CD14-positive monocyte (primary cell): ENCODE measurements around the gene UGDH. TPM values are rescaled to one million over a fixed set of nuclear protein-coding genes. Genes with fewer than 3 reads are reported as not detected.

Experiments used
- DNase-seq, 3 donors: peaks; one replicate each; pipeline ENCODE4 v3.0.0-alpha.2; 2011 to 2022
- H2AFZ ChIP-seq: 2 replicates; pipeline ENCODE4 v1.6.0; 2012; ENCODE audit warnings: mild to moderate bottlenecking, low read depth, low read length, inconsistent platforms; ENCODE audit not compliant: insufficient read depth, poor library complexity, severe bottlenecking
- H3K27ac ChIP-seq, 2 donors: 1 replicate in 1 of 2; 2 replicates in 1 of 2; pipeline ENCODE4 v1.5.1; 2012 to 2013; ENCODE audit warnings: low read length in 2 of 2, control low read depth in 1 of 2, inconsistent platforms in 1 of 2, low read depth in 1 of 2, mild to moderate bottlenecking in 1 of 2
- H3K27me3 ChIP-seq, 2 donors: one replicate each; pipeline versions ENCODE4 v1.6.0 to v1.6.1; 2011 to 2013; ENCODE audit warnings: low read length in 2 of 2; ENCODE audit not compliant: control insufficient read depth in 2 of 2, insufficient read depth in 2 of 2
- H3K36me3 ChIP-seq, 2 donors: replicated peaks in 1 of 2; 1 replicate in 1 of 2; 2 replicates in 1 of 2; pipeline versions ENCODE4 v1.5.1 to v1.6.1; 2012 to 2013; ENCODE audit warnings: low read length in 2 of 2, control low read depth in 1 of 2, inconsistent platforms in 1 of 2, mild to moderate bottlenecking in 1 of 2; ENCODE audit not compliant: insufficient read depth in 2 of 2, control insufficient read depth in 1 of 2
- H3K4me1 ChIP-seq, 2 donors: 1 replicate in 1 of 2; 2 replicates in 1 of 2; pipeline versions ENCODE4 v1.5.1 to v1.6.1; 2012 to 2013; ENCODE audit warnings: low read length in 2 of 2, control low read depth in 1 of 2, inconsistent platforms in 1 of 2, mild to moderate bottlenecking in 1 of 2, moderate library complexity in 1 of 2; ENCODE audit not compliant: insufficient read depth in 2 of 2, control insufficient read depth in 1 of 2
- H3K4me2 ChIP-seq: replicated peaks from 2 replicates; pipeline ENCODE3; 2012; ENCODE audit warnings: low read length, moderate library complexity, mild to moderate bottlenecking; ENCODE audit not compliant: poor library complexity, severe bottlenecking; ENCODE audit errors: extremely low read depth
- H3K4me3 ChIP-seq, 3 experiments: fragments of 200-600 bp in 1 of 3; sonication (generic) in 1 of 3; replicated peaks in 1 of 3; 1 replicate in 2 of 3; 2 replicates in 1 of 3; pipeline ENCODE4 v1.5.1; 2011 to 2013; ENCODE audit warnings: low read length in 3 of 3, mild to moderate bottlenecking in 3 of 3, control low read depth in 2 of 3, low read depth in 2 of 3, inconsistent platforms in 1 of 3, moderate library complexity in 1 of 3
- H3K79me2 ChIP-seq: 2 replicates; pipeline ENCODE4 v1.6.0; 2012; ENCODE audit warnings: mild to moderate bottlenecking, control low read depth, inconsistent platforms, low read length, moderate library complexity; ENCODE audit not compliant: insufficient read depth
- H3K9ac ChIP-seq: 2 replicates; pipeline ENCODE4 v1.6.0; 2017; ENCODE audit warnings: low read length, mild to moderate bottlenecking; ENCODE audit not compliant: insufficient read depth, poor library complexity, severe bottlenecking
- H3K9me3 ChIP-seq, 2 donors: replicated peaks in 1 of 2; 1 replicate in 1 of 2; 2 replicates in 1 of 2; pipeline versions ENCODE4 v1.5.1 to v1.6.1; 2012 to 2013; ENCODE audit warnings: low read length in 2 of 2, control low read depth in 1 of 2; ENCODE audit not compliant: control insufficient read depth in 1 of 2, insufficient read depth in 1 of 2
- H4K20me1 ChIP-seq: 2 replicates; pipeline ENCODE4 v1.6.0; 2012; ENCODE audit warnings: mild to moderate bottlenecking, low read length, control low read depth, moderate library complexity; ENCODE audit not compliant: insufficient read depth
- H3K27ac Mint-ChIP-seq, 7 donors: one replicate each; pipeline ENCODE4 v1.8.0; 2020; ENCODE audit warnings: mild to moderate bottlenecking in 7 of 7, mixed read lengths in 7 of 7, moderate library complexity in 6 of 7, inconsistent platforms in 2 of 7
- H3K27me3 Mint-ChIP-seq, 3 donors: one replicate each; pipeline ENCODE4 v1.8.0; 2021 to 2022; ENCODE audit warnings: low read depth in 3 of 3, mild to moderate bottlenecking in 3 of 3, mixed read lengths in 3 of 3, moderate library complexity in 3 of 3, inconsistent platforms in 1 of 3
- H3K36me3 Mint-ChIP-seq, 2 donors: one replicate each; pipeline ENCODE4 v1.8.0; 2020; ENCODE audit warnings: mixed read lengths in 2 of 2, inconsistent platforms in 1 of 2, mild to moderate bottlenecking in 1 of 2
- H3K4me1 Mint-ChIP-seq: one replicate; pipeline ENCODE4 v1.8.0; 2020; ENCODE audit warnings: mild to moderate bottlenecking, mixed read lengths
- H3K4me3 Mint-ChIP-seq, 2 donors: one replicate each; pipeline ENCODE4 v1.8.0; 2020; ENCODE audit warnings: mild to moderate bottlenecking in 2 of 2, mixed read lengths in 2 of 2, moderate library complexity in 1 of 2
- H3K9me3 Mint-ChIP-seq, 7 donors: one replicate each; pipeline ENCODE4 v1.8.0; 2020 to 2022; ENCODE audit warnings: mixed read lengths in 7 of 7, mild to moderate bottlenecking in 6 of 7, moderate library complexity in 6 of 7, inconsistent platforms in 2 of 7
- CTCF ChIP-seq: fragments of 200-600 bp; IDR thresholded peaks from one replicate; pipeline ENCODE4 v1.8.0; 2022; ENCODE audit warnings: antibody characterized with exemption, mild to moderate bottlenecking
- WGBS: methylation state at CpG from one replicate; pipeline ENCODE4 v1.1.5; 2013; ENCODE audit warnings: missing lambda C conversion rate; ENCODE audit not compliant: insufficient coverage; 5-methylcytosine and 5-hydroxymethylcytosine counted together
- intact Hi-C, 2 donors: fragments of 100-400 bp; cut with micrococcal nuclease; formaldehyde crosslinking; loops; one replicate each; pipeline versions ENCODE4 v1.15.0 to v1.15.1; 2023
- polyA plus RNA-seq, 3 donors: library from polyadenylated mRNA; depleted of rRNA in 1 of 3; unstranded in 2 of 3; stranded (reverse) in 1 of 3; fragments of 300-500 nt in 2 of 3; fragments of >200 nt in 1 of 3; fragmentation: Illumina TruSeq in 2 of 3; gene quantifications; 1 replicate in 2 of 3; 2 replicates in 1 of 3; pipeline ENCODE4 v1.2.3, GENCODE V29; 2012 to 2021

Gene UGDH
- polyA plus RNA-seq, 3 donors, result 4.6 to 19.7 (median 16.7) TPM

DNA sequence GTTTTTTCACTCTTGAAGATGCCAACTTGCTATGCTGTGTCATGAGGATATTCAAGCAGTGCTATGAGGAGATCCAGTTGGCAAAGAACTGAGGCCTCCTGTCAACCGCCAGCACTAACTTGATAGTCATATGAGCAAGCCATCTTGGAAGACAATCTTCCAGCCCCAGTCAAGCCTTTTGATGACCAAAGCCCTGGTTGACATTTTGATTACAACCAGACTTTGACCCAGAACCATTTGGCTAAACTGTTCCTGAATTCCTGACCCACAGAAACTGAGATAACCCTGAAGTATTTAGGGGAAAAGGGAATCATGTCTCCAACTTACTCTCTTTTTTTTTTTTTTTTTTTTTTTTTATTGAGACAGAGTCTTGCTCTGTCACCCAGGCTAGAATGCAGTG lies 32.9 kb downstream of the UGDH start:
- Mint-ChIP-seq H3K36me3 (peaks cover 9 to 13% of the 10 kb centered on the region in 2 donors), H3K9me3 (no peaks in the 10 kb centered on the region), H3K27me3 (no peaks in the 10 kb centered on the region), H3K4me1 (no peaks in the 10 kb centered on the region), H3K27ac (no peak overlapping the region), H3K4me3 (no peak overlapping the region)
- Histone ChIP-seq H2AFZ (no peak overlapping the region), H3K79me2 (no peaks in the 10 kb centered on the region), H3K9me3 (no peaks in the 10 kb centered on the region), H3K9ac (no peak overlapping the region), H3K4me3 (no peak overlapping the region), H4K20me1 (no peaks in the 10 kb centered on the region), H3K27me3 (no peaks in the 10 kb centered on the region), H3K4me2 (no peak overlapping the region), H3K4me1 (no peaks in the 10 kb centered on the region), H3K36me3 (peaks cover 3 to 12% of the 10 kb centered on the region in 2 donors), H3K27ac (no peak overlapping the region)
- intact Hi-C loops, result no loop called here
- no peak for TF ChIP-seq CTCF
- WGBS, result 100% methylated on average over 1 of the region's 1 CpG
- DNase-seq, result no peak

GRCh38 chr4:39490322-39490721 lies 36.9 kb downstream of the UGDH start:
- H3K4me2 ChIP-seq, result no peak overlapping the region
- Mint-ChIP-seq H3K27me3 (peaks cover 0 to 3% (median 0%) of the 10 kb centered on the region in 3 donors), H3K27ac (no peak overlapping the region), H3K36me3 (no peaks in the 10 kb centered on the region), H3K4me1 (peaks cover 18% of the 10 kb centered on the region), H3K4me3 (no peak overlapping the region), H3K9me3 (peaks cover 0 to 2% (median 0%) of the 10 kb centered on the region in 7 donors)
- TF ChIP-seq CTCF, result no peak
- H3K9me3 ChIP-seq, result no peaks in the 10 kb centered on the region
- no peaks in the 10 kb centered on the region for H3K27me3 ChIP-seq
- DNase-seq, result no peak
- H3K9ac ChIP-seq, result no peak overlapping the region
- no peak overlapping the region for H3K27ac ChIP-seq
- H2AFZ ChIP-seq, result no peak overlapping the region
- intact Hi-C loops, result no loop called here
- peaks cover 16 to 18% of the 10 kb centered on the region in 2 donors for H3K4me1 ChIP-seq
- WGBS, result 93% methylated on average over 2 of the region's 2 CpGs
- no peaks in the 10 kb centered on the region for H3K36me3 ChIP-seq
- no peaks in the 10 kb centered on the region for H4K20me1 ChIP-seq
- H3K79me2 ChIP-seq, result no peaks in the 10 kb centered on the region
- H3K4me3 ChIP-seq, result no peak overlapping the region
